NCI-H1092 (cell line): ENCODE measurements around the gene CHD9.

Source experiments
- DNase-seq: peaks from one replicate; lab custom pipeline; 2025; lab: John Stamatoyannopoulos, UW

CHD9 gene

GRCh38 chr16:53093162-53093744 is 38.5 kb downstream of the CHD9 start:
- no peak for DNase-seq

DNA sequence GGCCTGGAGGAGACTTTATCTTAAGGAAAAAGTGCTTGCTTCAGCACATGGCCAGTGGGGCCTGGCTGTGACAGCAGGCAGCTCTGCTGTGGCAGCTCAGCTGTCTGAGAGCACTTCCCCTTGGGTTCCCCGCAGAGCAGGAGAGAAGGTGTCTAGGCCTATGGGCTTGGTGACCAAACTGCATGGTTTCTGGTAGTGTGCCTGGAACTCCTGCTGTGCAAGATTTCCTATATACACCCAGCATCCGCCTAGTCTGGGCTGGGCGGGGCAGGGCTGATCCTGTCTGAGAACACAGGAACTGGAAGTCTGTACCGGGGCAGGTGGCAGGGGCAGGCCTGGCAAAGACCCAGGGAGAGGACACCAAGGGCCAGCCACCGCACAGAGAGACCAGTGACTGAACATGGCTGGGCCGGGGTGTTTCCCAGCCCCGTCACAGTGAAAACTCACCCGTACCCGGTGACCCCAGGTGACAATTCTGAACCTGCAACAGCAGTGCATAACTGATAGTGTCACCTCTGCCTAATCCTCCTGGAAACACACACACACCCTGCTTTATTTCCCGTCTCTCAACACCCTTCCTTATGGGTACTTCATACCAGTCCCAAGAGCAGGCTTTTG is 39.3 kb downstream of the CHD9 start:
- peak; percentile 52 for DNase-seq

DNA sequence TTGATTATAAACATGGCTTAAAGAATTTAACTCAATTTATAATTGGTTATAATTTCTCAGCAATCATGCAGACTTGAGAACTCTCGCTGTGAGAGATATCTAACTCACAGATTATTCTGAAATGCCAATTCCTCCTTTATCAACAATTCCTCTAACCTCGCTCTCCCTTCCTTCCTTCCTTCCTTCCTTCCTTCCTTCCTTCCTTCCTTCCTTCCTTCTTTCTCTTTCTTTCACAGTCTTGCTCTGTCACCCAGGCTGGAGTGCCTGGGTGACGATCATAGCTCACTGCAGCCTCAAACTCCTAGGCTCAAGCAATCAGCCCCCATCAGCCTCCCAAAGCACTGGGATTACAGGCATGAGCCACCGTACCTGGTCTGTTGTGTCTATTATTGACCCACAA is 42.4 kb downstream of the CHD9 start:
- DNase-seq, result no peak

- peak; percentile 80 for DNase-seq
These were observed 43.9 kb downstream of the CHD9 start for GRCh38 chr16:53098526-53099317.

DNA sequence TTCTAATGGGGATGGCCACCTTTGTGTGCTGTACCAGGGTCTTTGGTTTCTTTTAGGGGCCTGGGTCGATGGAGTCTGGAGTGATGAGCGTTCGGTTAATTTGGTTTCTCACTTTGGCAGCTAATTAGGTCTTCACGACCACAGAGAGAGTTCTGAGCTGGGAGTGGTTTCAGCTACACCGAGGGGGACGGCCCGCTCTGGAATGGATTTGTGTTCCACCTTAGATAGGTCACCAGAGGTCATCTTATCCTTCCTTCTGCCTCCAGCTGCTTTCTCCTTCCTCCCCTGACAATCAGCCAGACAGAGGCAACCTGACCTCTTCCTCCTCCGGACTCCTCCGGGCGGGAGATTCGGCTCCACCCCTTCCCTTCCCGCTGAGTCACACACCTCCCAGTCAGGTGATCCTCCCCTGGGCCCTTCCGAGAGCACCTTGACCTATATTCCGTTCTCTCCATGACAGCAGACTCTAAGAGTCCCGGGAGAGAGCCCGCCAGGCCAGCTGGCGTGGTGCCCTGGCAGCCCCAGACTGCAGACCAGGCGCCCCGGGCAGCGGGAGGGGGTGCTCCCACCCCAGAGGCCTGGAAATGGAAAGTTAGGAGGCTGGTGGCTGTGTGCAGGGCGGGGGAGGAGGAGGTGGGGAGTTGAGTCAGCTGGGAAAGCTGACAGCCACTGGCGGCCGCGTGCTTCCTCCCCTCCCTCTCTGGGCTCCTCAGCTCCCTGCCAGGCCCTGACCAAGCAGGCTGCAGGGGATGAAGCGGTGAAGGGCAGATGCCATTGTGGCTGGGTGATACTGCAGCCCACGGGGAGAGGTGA is 44.7 kb downstream of the CHD9 start:
- DNase-seq, result peak; percentile 91

- DNase-seq, result no peak
These were observed 45.4 kb downstream of the CHD9 start for GRCh38 chr16:53100131-53100748.

- DNase-seq, result no peak
These were observed 46.1 kb downstream of the CHD9 start for GRCh38 chr16:53100889-53101288.

DNA sequence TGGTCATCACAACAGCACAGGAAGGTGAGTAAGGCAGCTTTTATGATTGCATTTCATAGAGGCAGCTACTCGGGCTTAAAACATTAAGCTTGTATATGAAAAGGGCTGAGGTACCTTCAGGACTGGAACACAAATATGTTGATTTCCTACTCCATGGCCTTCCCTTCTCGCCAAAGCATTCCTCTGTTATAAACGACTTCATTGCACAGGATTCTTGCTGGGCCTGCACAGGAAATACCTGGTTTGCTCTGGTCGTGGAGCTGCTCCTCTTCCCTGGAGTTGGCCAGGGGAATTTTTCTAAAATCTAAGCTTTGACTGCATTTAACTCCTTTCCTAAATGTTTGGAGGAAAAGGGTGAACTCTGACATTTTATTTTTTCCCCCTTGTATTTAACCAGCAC is 49.0 kb downstream of the CHD9 start:
- DNase-seq, result no peak

- no peak for DNase-seq
These were observed 50.8 kb downstream of the CHD9 start for GRCh38 chr16:53105565-53105964.

DNA sequence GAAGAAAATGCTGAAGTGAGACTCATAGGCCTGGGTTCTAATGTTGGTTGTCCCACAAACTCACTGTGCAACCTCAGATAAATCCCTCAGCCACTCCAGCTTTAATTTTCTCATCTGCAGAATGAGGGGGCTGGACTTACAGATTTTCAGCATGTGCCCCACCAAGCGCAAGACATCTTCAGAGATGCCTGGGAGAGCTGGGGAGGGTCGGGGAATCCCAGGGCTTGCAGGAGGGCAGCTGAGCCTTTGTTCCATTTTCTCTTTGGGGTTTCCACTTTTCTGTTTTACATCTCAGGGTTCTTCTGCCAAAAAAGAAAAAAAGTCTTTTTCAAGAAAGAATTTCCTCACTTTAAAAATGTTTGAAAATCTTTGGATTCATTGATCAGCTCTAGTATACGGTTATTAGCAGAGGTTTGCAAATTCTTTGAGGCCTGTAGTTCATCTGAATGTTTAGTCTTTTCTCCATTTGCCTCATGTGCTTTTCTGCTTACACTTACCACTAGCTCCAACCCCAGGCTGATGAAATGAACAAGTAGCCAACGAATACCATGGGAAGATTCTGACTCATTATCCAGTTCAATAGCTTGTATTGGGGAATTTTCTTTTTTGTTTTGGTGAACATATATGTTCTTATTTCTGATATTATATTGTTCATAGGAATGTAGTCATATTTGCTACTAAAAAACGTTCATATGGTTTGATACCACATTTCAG is 56.4 kb downstream of the CHD9 start:
- no peak for DNase-seq

GRCh38 chr16:53112015-53112414 is 57.2 kb downstream of the CHD9 start:
- no peak for DNase-seq

- no peak for DNase-seq
These were observed 60.3 kb downstream of the CHD9 start for GRCh38 chr16:53115047-53115446.

DNA sequence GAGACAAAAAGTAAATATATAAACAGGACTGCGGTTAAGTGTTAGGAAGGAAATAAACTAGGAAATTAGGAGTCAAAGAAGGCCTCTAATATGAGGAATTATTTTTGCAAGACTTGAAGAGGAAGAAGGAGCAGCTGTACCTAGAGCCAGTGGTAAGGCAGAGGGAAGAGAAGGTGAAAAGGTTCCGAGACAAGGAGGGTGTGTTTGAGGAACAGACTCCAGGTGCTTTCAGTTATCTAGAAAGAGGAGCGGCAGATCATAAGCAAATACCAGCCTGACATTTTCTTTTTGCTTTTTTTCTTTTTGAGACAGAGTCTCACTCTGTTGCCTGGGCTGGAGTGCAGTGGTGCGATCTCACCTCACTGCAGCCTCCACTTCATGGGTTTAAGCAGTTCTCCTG is 61.0 kb downstream of the CHD9 start:
- no peak for DNase-seq

DNA sequence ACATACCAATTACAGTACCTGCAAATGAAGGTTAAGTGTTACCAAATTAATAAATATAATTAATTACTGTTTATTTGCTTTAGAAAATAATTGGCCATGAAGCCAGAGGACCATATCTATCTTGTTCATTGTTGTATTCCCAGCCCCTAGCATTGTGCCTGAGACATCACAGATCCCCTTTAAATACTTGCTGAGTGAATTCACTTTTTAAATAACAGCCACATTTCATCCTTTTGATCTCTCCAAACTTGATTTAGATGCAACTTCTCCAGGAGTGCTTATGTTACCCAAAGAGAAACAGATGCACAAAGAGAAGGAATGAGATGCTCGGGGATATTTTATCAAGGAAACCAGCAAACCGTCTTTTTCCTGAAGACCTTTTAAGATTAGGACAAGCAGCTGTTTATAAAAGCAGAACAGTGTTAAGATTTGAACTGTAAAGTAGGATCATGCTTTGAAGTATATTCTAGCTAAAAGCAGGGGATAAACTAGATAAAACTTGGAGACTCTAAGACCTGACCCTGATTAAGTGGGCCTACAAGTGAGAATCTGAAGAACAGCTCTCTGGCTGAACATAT is 66.3 kb downstream of the CHD9 start:
- DNase-seq, result no peak

DNA sequence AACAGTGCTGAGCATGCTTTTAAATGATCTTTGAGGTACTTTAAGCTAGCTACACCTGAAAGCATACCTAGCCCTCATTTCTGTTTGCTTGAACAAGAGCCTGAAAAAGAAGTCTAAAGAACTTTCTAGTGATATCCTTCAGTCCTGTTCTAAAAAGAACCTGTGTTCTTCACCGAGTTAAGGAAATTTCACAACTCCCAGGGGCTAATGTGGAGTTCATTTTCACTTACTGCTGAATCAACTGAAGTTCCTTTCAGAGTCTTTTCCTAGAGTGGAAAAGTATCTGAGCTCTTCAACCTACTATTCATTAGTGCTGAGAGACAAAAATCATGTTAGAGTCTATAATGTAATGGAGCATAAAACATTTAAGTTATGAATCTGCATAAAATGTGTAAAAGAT is 66.9 kb downstream of the CHD9 start:
- no peak for DNase-seq

- no peak for DNase-seq
These were observed 69.0 kb downstream of the CHD9 start for GRCh38 chr16:53123747-53124146.

DNA sequence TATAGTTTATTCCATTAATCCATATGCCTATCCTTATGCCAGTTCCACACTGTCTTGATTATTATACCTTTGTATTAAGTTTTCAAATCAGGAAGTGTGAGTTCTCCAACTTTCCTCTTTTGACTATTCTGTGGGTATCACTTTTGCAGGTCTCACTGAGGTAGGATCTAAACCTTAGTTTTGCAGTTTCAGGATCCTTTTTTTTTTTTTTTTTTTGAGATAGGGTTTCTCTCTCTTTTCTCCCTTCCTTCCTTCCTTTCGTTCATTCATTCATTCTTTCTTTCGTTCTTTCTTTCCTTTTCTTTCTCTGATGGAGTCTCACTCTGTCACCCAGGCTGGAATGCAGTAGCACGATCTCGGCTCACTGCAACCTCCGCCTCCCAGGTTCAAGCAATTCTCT is 71.6 kb downstream of the CHD9 start:
- no peak for DNase-seq

GRCh38 chr16:53129281-53130158 is 74.7 kb downstream of the CHD9 start:
- DNase-seq, result peak; percentile 21

- DNase-seq, result peak; percentile 94
These were observed 75.6 kb downstream of the CHD9 start for GRCh38 chr16:53130159-53131049.
